A673 (cell line): Measurements from ENCODE around the gene EFCAB11. TPM values are rescaled to one million over a fixed set of nuclear protein-coding genes. Genes with fewer than 3 reads are reported as not detected.

Source experiments
- BruUV-seq: library from RNA; stranded (reverse); fragments of 400-500 nt; replicated peaks from 2 replicates; lab custom pipeline; 2021; lab: Mats Ljungman, UMichigan
- CTCF ChIA-PET: fragments of 300-600 bp; sonication (Branson Sonifier 250); formaldehyde crosslinking; loops from one replicate; lab custom pipeline; 2022; ENCODE audit warnings: antibody characterized with exemption; lab: Charles Lee
- POLR2A ChIA-PET: fragments of 300-600 bp; sonication (Branson Sonifier 250); formaldehyde crosslinking; loops from one replicate; lab custom pipeline; 2022; ENCODE audit warnings: antibody characterized with exemption; ENCODE audit not compliant: low non-redundant PET; lab: Charles Lee
- DNase-seq: peaks from one replicate; pipeline ENCODE4 v3.0.0-alpha.2; 2015; ENCODE audit warnings: low spot score
- H3K27ac ChIP-seq: fragments of 200-600 bp; sonication (generic); 2 replicates; pipeline ENCODE4 v1.5.1; 2016; ENCODE audit warnings: mixed run types, low read depth, mild to moderate bottlenecking, mixed read lengths, antibody characterized with exemption, low read length; ENCODE audit not compliant: poor library complexity, severe bottlenecking
- H3K27me3 ChIP-seq: fragments of 200-600 bp; sonication (generic); replicated peaks from 2 replicates; pipeline ENCODE4 v1.6.1; 2017; ENCODE audit warnings: mixed run types, low read depth, mild to moderate bottlenecking, mixed read lengths, antibody characterized with exemption, low read length; ENCODE audit not compliant: insufficient read depth, poor library complexity
- H3K36me3 ChIP-seq: fragments of 200-600 bp; sonication (generic); 2 replicates; pipeline ENCODE4 v1.6.1; 2016; ENCODE audit warnings: mixed run types, mild to moderate bottlenecking, mixed read lengths, antibody characterized with exemption, low read length; ENCODE audit not compliant: insufficient read depth, poor library complexity, severe bottlenecking
- H3K4me1 ChIP-seq: fragments of 200-600 bp; sonication (generic); 2 replicates; pipeline ENCODE4 v1.6.1; 2017; ENCODE audit warnings: mixed run types, mild to moderate bottlenecking, mixed read lengths, antibody characterized with exemption, low read length; ENCODE audit not compliant: insufficient read depth, poor library complexity, severe bottlenecking
- H3K4me3 ChIP-seq: fragments of 200-600 bp; sonication (generic); 2 replicates; pipeline ENCODE4 v1.5.1; 2016; ENCODE audit warnings: low read depth, mixed run types, mild to moderate bottlenecking, mixed read lengths, low read length; ENCODE audit not compliant: poor library complexity, severe bottlenecking
- H3K9me3 ChIP-seq: fragments of 200-600 bp; sonication (generic); 2 replicates; pipeline ENCODE4 v1.6.1; 2016; ENCODE audit warnings: mixed run types, low read depth, mild to moderate bottlenecking, mixed read lengths, antibody characterized with exemption, low read length; ENCODE audit not compliant: poor library complexity, severe bottlenecking
- EZH2 ChIP-seq: fragments of 200-600 bp; sonication (generic); IDR thresholded peaks from 2 replicates; pipeline ENCODE4 v1.6.1; 2017; ENCODE audit warnings: borderline replicate concordance, low read depth, mild to moderate bottlenecking, mixed read lengths, antibody characterized with exemption, low read length; ENCODE audit not compliant: poor library complexity, severe bottlenecking
- intact Hi-C: fragments of 100-400 bp; cut with micrococcal nuclease; formaldehyde crosslinking; loops from one replicate; pipeline ENCODE4 v1.10.0; 2022; ENCODE audit not compliant: unreplicated experiment
- total RNA-seq: library from RNA; stranded (reverse); gene quantifications from 2 replicates; pipeline ENCODE4 v1.2.3, GENCODE V29; 2021
- TF ChIP-seq, protein P1 (sequence below): fragments of 300-800, 200-600 bp; sonication (generic); conservative IDR thresholded peaks from 2 replicates; pipeline ENCODE4 v1.5.1; 2017; ENCODE audit warnings: low read depth, mild to moderate bottlenecking, antibody characterized with exemption, low read length, moderate library complexity, mixed read lengths

Gene EFCAB11
- total RNA-seq, 1 experiment from 2014 or later = 8.4 TPM

- intact Hi-C loops = no loop called here
Observed at GRCh38 chr14:89842837-89843236, 111.7 kb downstream of the EFCAB11 start.

GRCh38 chr14:89841851-89842250, 112.7 kb downstream of the EFCAB11 start:
- no peaks in the 10 kb centered on the region for H3K36me3 ChIP-seq
- no peaks in the 10 kb centered on the region for H3K4me1 ChIP-seq
- POLR2A ChIA-PET = no interaction called here
- intact Hi-C loops = no loop called here
- H3K27ac ChIP-seq = no peak overlapping the region
- TF ChIP-seq, protein P1, sequence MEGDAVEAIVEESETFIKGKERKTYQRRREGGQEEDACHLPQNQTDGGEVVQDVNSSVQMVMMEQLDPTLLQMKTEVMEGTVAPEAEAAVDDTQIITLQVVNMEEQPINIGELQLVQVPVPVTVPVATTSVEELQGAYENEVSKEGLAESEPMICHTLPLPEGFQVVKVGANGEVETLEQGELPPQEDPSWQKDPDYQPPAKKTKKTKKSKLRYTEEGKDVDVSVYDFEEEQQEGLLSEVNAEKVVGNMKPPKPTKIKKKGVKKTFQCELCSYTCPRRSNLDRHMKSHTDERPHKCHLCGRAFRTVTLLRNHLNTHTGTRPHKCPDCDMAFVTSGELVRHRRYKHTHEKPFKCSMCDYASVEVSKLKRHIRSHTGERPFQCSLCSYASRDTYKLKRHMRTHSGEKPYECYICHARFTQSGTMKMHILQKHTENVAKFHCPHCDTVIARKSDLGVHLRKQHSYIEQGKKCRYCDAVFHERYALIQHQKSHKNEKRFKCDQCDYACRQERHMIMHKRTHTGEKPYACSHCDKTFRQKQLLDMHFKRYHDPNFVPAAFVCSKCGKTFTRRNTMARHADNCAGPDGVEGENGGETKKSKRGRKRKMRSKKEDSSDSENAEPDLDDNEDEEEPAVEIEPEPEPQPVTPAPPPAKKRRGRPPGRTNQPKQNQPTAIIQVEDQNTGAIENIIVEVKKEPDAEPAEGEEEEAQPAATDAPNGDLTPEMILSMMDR = no peak
- no peak for TF ChIP-seq EZH2
- no peak overlapping the region for H3K4me3 ChIP-seq
- BruUV-seq = no TSS peak
- CTCF ChIA-PET = no interaction called here
- DNase-seq = no peak
- H3K27me3 ChIP-seq = no peaks in the 10 kb centered on the region
- H3K9me3 ChIP-seq = no peaks in the 10 kb centered on the region

More at GRCh38 chr14:89842837-89843236, 111.7 kb downstream of the EFCAB11 start:
- no peak overlapping the region for H3K4me3 ChIP-seq
- no peak for DNase-seq
- H3K9me3 ChIP-seq = no peaks in the 10 kb centered on the region
- no peaks in the 10 kb centered on the region for H3K27me3 ChIP-seq
- no peaks in the 10 kb centered on the region for H3K4me1 ChIP-seq
- H3K36me3 ChIP-seq = no peaks in the 10 kb centered on the region
- ChIA-PET POLR2A (no interaction called here), CTCF (no interaction called here)
- TF ChIP-seq, protein P1 = no peak
- no peak for TF ChIP-seq EZH2
- no TSS peak for BruUV-seq
- H3K27ac ChIP-seq = no peak overlapping the region

DNA sequence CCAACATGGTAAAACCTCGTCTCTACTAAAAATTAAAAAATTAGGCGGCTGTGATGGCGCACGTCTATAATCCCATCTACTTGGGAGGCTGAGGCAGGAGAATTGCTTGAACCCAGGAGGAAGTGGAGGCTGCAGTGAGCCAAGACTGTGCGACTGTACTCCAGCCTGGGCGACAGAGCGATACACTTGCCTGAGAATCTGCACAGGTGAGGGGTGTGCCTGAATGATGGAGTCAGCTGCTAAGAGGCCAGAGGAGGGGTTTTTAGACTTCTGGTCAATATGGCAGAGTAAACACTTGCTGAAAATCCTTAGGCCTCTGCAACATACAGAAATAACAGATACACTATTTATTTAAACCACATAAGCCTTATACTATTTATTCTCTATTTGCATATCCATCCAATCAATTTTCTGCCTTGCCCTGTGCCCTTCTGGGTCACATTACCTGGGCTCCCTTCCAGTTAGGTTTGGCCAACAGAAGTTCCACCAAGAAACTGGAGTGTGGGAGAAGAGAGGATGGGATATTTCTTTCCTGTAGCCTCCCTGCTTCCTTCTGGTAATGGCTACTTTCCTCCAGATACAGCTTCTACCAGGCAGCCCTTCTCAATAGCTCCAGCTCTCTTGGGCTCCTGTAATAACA, 117.6 kb downstream of the EFCAB11 start:
- intact Hi-C loops = no loop called here
- no peak overlapping the region for H3K4me3 ChIP-seq
- H3K36me3 ChIP-seq = no peaks in the 10 kb centered on the region
- no peaks in the 10 kb centered on the region for H3K27me3 ChIP-seq
- CTCF ChIA-PET = no interaction called here
- BruUV-seq = no TSS peak
- no peaks in the 10 kb centered on the region for H3K4me1 ChIP-seq
- no peak overlapping the region for H3K27ac ChIP-seq
- no peaks in the 10 kb centered on the region for H3K9me3 ChIP-seq
- TF ChIP-seq EZH2 = no peak
- TF ChIP-seq, protein P1 = no peak
- no peak for DNase-seq
- POLR2A ChIA-PET = no interaction called here
